Medulla oblongata (tissue), 1 donor: ENCODE data around the gene FARS2.
"Not testable (repeated sequence)": the region's sequence is repeated elsewhere in the genome, so short reads cannot be mapped to it uniquely, and the experiment has no call there.

ENCODE experiments used
- DNase-seq: peaks from one replicate; pipeline ENCODE4 v3.0.0-alpha.2; 2015; ENCODE audit errors: extremely low spot score

Gene FARS2

GRCh38 chr6:5665667-5666066 is 404.4 kb downstream of the FARS2 start:
- peak; percentile 16 for DNase-seq

- no peak for DNase-seq
Observed at GRCh38 chr6:5666695-5667094, 405.4 kb downstream of the FARS2 start.

GRCh38 chr6:5667737-5668136 is 406.4 kb downstream of the FARS2 start:
- no peak for DNase-seq

GRCh38 chr6:5670381-5670780 is 409.1 kb downstream of the FARS2 start:
- DNase-seq: no peak

- peak; percentile 70 for DNase-seq
Observed at GRCh38 chr6:5670811-5671561, 409.7 kb downstream of the FARS2 start.

- no peak for DNase-seq
Observed at GRCh38 chr6:5671601-5672559, 410.6 kb downstream of the FARS2 start.

- peak; percentile 69 for DNase-seq
Observed at GRCh38 chr6:5672581-5673011, 411.3 kb downstream of the FARS2 start.

- no peak for DNase-seq
Observed at GRCh38 chr6:5673019-5673790, 411.9 kb downstream of the FARS2 start.

GRCh38 chr6:5674141-5674540 is 412.8 kb downstream of the FARS2 start:
- no peak for DNase-seq

- peak; percentile 71 for DNase-seq
Observed at GRCh38 chr6:5674721-5675120, 413.4 kb downstream of the FARS2 start.

GRCh38 chr6:5676701-5677100 is 415.4 kb downstream of the FARS2 start:
- DNase-seq: no peak

- no peak for DNase-seq
Observed at GRCh38 chr6:5677219-5678000, 416.1 kb downstream of the FARS2 start.

- DNase-seq: no peak
Observed at GRCh38 chr6:5679270-5679669, 418.0 kb downstream of the FARS2 start.

GRCh38 chr6:5679691-5680090 is 418.4 kb downstream of the FARS2 start:
- no peak for DNase-seq

- DNase-seq: no peak
Observed at GRCh38 chr6:5680095-5680494, 418.8 kb downstream of the FARS2 start.

- no peak for DNase-seq
Observed at GRCh38 chr6:5681480-5681879, 420.2 kb downstream of the FARS2 start.

GRCh38 chr6:5682530-5682929 is 421.2 kb downstream of the FARS2 start:
- DNase-seq: no peak

GRCh38 chr6:5683747-5684146 is 422.4 kb downstream of the FARS2 start:
- not testable (repeated sequence) for DNase-seq

- DNase-seq: no peak
Observed at GRCh38 chr6:5684320-5685053, 423.2 kb downstream of the FARS2 start.
